ENCODE measurements around the gene INHA.

DNA sequence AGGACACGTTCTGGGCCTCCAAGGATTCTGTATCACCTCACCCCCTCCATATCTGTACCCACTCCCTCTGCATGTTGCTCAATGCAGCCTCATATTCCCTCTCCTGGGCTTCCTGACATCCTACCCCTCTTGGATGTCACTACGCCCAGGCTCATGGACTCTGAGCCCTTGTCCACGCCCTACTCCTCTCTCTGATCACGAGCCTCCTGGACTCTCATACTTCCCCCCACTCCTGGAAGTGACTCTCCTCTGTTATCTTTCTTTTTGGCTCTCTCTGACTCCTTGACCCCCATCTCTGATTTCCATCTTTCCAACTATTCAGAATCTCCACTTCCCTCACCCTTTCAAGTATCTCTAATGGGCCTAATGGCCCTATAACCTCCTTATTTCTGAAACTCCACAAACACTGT, 26.2 kb upstream of the INHA start:
- TF ChIP-seq POLR2A (IDR thresholded peaks at IDR 0.05) (no peak), CTCF (IDR thresholded peaks at IDR 0.05) (no peak)

Measured in adrenal gland (tissue), 5 donors.